ENCODE results near the gene MYO5A. TPM values are rescaled to one million over a fixed set of nuclear protein-coding genes. Genes with fewer than 3 reads are reported as not detected.

MYO5A gene
- total RNA-seq, 1 experiment from 2014 or later, result 17.6 TPM

DNA sequence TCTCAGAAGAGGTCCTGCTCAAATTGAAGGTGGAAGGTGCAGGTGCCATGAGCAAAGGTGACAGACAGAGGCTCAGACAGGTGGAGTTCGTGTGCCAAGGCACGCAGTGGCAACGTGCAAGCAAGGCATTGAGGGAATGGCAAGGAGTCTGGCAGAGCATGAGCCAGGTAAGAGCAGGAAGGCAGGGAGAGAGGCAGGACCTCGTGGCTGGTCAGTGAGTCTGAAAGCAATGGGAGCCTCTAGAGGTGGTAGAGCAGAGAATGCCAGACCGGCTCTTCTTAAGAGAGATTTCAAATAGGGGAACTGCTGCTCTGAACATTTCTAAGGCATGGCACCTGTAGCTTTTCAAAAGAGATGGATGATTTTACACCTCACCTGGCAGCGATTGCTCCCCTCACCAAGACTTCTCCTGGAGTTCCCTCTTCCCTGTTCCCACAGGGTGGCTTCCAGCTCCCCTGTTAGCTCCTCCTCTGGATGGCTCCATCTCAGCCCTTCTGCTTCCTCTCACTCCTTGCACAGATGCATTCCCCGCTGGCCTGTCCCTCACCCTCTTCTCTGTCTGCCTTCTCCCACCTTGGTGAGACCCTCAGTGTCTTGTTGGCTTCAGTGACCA lies 235.8 kb downstream of the MYO5A start:
- no peak overlapping the region for H3K27ac ChIP-seq (ENCODE audit: low read depth, low read length)
- ChIA-PET RAD21 (ENCODE audit: low non-redundant PET in 1 of 2, low total read pairs in 2 of 2, uncharacterized antibody in 2 of 2, unreplicated experiment in 2 of 2) (no interaction called here), CTCF (no interaction called here), POLR2A (no interaction called here)
- H3K9me2 ChIP-seq (ENCODE audit: insufficient read depth), result no peaks in the 10 kb centered on the region
- no peaks in the 10 kb centered on the region for H3K9me3 ChIP-seq (ENCODE audit: control insufficient read depth in 1 of 2, insufficient read depth in 1 of 2, low read depth in 1 of 2, low read length in 2 of 2)
- no peak overlapping the region for H3K9ac ChIP-seq (ENCODE audit: low read length)
- intact Hi-C loops (cut with micrococcal nuclease), result no loop called here
- H3K36me3 ChIP-seq (ENCODE audit: control insufficient read depth in 1 of 2, insufficient read depth in 2 of 2, low read length in 2 of 2), result no peaks in the 10 kb centered on the region; a peak in 1 of 4 replicates
- TF ChIP-seq, protein P1, sequence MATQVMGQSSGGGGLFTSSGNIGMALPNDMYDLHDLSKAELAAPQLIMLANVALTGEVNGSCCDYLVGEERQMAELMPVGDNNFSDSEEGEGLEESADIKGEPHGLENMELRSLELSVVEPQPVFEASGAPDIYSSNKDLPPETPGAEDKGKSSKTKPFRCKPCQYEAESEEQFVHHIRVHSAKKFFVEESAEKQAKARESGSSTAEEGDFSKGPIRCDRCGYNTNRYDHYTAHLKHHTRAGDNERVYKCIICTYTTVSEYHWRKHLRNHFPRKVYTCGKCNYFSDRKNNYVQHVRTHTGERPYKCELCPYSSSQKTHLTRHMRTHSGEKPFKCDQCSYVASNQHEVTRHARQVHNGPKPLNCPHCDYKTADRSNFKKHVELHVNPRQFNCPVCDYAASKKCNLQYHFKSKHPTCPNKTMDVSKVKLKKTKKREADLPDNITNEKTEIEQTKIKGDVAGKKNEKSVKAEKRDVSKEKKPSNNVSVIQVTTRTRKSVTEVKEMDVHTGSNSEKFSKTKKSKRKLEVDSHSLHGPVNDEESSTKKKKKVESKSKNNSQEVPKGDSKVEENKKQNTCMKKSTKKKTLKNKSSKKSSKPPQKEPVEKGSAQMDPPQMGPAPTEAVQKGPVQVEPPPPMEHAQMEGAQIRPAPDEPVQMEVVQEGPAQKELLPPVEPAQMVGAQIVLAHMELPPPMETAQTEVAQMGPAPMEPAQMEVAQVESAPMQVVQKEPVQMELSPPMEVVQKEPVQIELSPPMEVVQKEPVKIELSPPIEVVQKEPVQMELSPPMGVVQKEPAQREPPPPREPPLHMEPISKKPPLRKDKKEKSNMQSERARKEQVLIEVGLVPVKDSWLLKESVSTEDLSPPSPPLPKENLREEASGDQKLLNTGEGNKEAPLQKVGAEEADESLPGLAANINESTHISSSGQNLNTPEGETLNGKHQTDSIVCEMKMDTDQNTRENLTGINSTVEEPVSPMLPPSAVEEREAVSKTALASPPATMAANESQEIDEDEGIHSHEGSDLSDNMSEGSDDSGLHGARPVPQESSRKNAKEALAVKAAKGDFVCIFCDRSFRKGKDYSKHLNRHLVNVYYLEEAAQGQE (IDR thresholded peaks at IDR 0.05; ENCODE audit: low read depth), result no peak
- BruUV-seq (replicated peaks), result no TSS peak
- H3K4me3 ChIP-seq (replicated peaks in 1 of 2; ENCODE audit: low read depth in 1 of 2, low read length in 2 of 2), result no peak overlapping the region
- DNase-seq (ENCODE audit: low read depth, low spot score), result no peak
- no peaks in the 10 kb centered on the region for H3K27me3 ChIP-seq (ENCODE audit: insufficient read depth, low read length)
- H3K79me2 ChIP-seq (ENCODE audit: insufficient read depth, low read length), result peaks cover 67% of the 10 kb centered on the region
- H2AFZ ChIP-seq (ENCODE audit: low read depth, low read length, poor library complexity, severe bottlenecking), result no peak overlapping the region
- no peak overlapping the region for H3K4me2 ChIP-seq (ENCODE audit: low read length)
- ATAC-seq, result no peak
- peaks cover 9 to 28% of the 10 kb centered on the region in 2 experiments; a peak in 3 of 4 replicates for H3K4me1 ChIP-seq (ENCODE audit: control insufficient read depth in 1 of 2, insufficient read depth in 2 of 2, low read length in 2 of 2)
- no peaks in the 10 kb centered on the region for H4K20me1 ChIP-seq (ENCODE audit: insufficient read depth)

DNA sequence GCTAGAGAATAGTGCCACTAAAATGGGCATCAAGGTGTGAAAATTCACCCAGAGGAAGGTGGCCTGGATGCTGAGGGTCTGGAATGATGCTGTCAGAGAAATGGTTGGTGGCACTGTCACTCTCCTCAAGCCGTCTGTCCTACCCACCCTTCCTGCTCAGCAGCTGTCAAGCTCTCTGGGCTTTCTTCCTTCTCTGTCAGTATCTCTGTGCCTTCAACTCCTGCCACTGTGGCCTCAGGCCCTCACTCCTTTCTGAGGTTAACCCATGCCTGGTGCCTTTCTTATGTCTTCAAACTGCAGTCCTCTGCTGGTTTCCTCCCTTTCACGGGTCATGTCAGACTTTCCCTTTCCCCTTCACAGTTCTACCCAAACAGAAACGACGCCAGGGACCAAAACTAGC lies 237.5 kb downstream of the MYO5A start:
- H3K4me1 ChIP-seq (ENCODE audit: control insufficient read depth in 1 of 2, insufficient read depth in 2 of 2, low read length in 2 of 2), result peaks cover 7 to 23% of the 10 kb centered on the region in 2 experiments; a peak in 3 of 4 replicates
- ChIA-PET POLR2A (no interaction called here), RAD21 (ENCODE audit: low non-redundant PET in 1 of 2, low total read pairs in 2 of 2, uncharacterized antibody in 2 of 2, unreplicated experiment in 2 of 2) (no interaction called here), CTCF (no interaction called here)
- H3K27ac ChIP-seq (ENCODE audit: low read depth, low read length), result no peak overlapping the region
- BruUV-seq (replicated peaks), result no TSS peak
- no peaks in the 10 kb centered on the region for H3K9me3 ChIP-seq (ENCODE audit: control insufficient read depth in 1 of 2, insufficient read depth in 1 of 2, low read depth in 1 of 2, low read length in 2 of 2)
- peaks cover 77% of the 10 kb centered on the region for H3K79me2 ChIP-seq (ENCODE audit: insufficient read depth, low read length)
- H3K9me2 ChIP-seq (ENCODE audit: insufficient read depth), result no peaks in the 10 kb centered on the region
- TF ChIP-seq ELF1 (IDR thresholded peaks at IDR 0.05; ENCODE audit: borderline replicate concordance, low read depth) (no peak), JUND (IDR thresholded peaks at IDR 0.05) (no peak), ZNF274 (IDR thresholded peaks at IDR 0.05; ENCODE audit: low read depth, low read length) (no peak), EGR1 (IDR thresholded peaks at IDR 0.05; ENCODE audit: low read depth) (no peak), SIN3A (IDR thresholded peaks at IDR 0.05; ENCODE audit: low read depth) (no peak), CEBPB (IDR thresholded peaks at IDR 0.05; ENCODE audit: low read depth) (no peak), FOSL1 (IDR thresholded peaks at IDR 0.05; ENCODE audit: low read depth) (no peak), ZFX (IDR thresholded peaks at IDR 0.05) (no peak), EZH2phosphoT487 (IDR thresholded peaks at IDR 0.05; ENCODE audit: borderline replicate concordance) (no peak)
- TF ChIP-seq, protein P1 (IDR thresholded peaks at IDR 0.05; ENCODE audit: low read depth), result no peak
- intact Hi-C loops (cut with micrococcal nuclease), result no loop called here
- no peaks in the 10 kb centered on the region; a peak in 1 of 4 replicates for H3K36me3 ChIP-seq (ENCODE audit: control insufficient read depth in 1 of 2, insufficient read depth in 2 of 2, low read length in 2 of 2)
- H4K20me1 ChIP-seq (ENCODE audit: insufficient read depth), result no peaks in the 10 kb centered on the region
- DNase-seq (ENCODE audit: low read depth, low spot score), result no peak
- no peak overlapping the region for H2AFZ ChIP-seq (ENCODE audit: low read depth, low read length, poor library complexity, severe bottlenecking)
- no peaks in the 10 kb centered on the region for H3K27me3 ChIP-seq (ENCODE audit: insufficient read depth, low read length)
- ATAC-seq, result no peak
- H3K9ac ChIP-seq (ENCODE audit: low read length), result no peak overlapping the region
- no peak overlapping the region for H3K4me2 ChIP-seq (ENCODE audit: low read length)
- no peak overlapping the region for H3K4me3 ChIP-seq (replicated peaks in 1 of 2; ENCODE audit: low read depth in 1 of 2, low read length in 2 of 2)

Data from HCT116 (cell line).